OCI-LY1 (cell line): ENCODE data around the gene ETFB.

ENCODE experiments used
- H2AFZ ChIP-seq: fragments of 200-600 bp; sonication (generic), shearing (Covaris generic); 2 replicates; pipeline ENCODE4 v1.6.0; 2014; ENCODE audit warnings: antibody characterized with exemption, mild to moderate bottlenecking, low read length
- H3F3A ChIP-seq: fragments of 200-600 bp; sonication (generic), shearing (Covaris generic); 2 replicates; pipeline ENCODE4 v1.6.0; 2014; ENCODE audit warnings: mild to moderate bottlenecking, antibody characterized with exemption, low read length, moderate library complexity; ENCODE audit not compliant: insufficient read depth
- H3K27ac ChIP-seq: fragments of 200-600 bp; sonication (generic); 2 replicates; pipeline ENCODE4 v1.5.1; 2014; ENCODE audit warnings: low read length, mixed run types, mild to moderate bottlenecking, low read depth; ENCODE audit not compliant: poor library complexity, severe bottlenecking
- H3K27me3 ChIP-seq: fragments of 200-600 bp; sonication (generic); 2 replicates; pipeline ENCODE4 v1.6.0; 2014; ENCODE audit warnings: antibody characterized with exemption, mild to moderate bottlenecking, low read length, moderate library complexity; ENCODE audit not compliant: insufficient read depth
- H3K36me3 ChIP-seq: fragments of 200-600 bp; sonication (generic); 2 replicates; pipeline ENCODE4 v1.6.1; 2014; ENCODE audit warnings: mild to moderate bottlenecking, antibody characterized with exemption, low read length, moderate library complexity, mixed read lengths; ENCODE audit not compliant: insufficient read depth
- H3K4me1 ChIP-seq: fragments of 200-600 bp; sonication (generic); 2 replicates; pipeline ENCODE4 v1.5.1; 2014; ENCODE audit warnings: mild to moderate bottlenecking, low read length, moderate library complexity; ENCODE audit not compliant: insufficient read depth, severe bottlenecking
- H3K4me2 ChIP-seq: fragments of 200-600 bp; sonication (generic), shearing (Covaris generic); 2 replicates; pipeline ENCODE4 v1.6.1; 2014; ENCODE audit warnings: low read length
- H3K4me3 ChIP-seq: fragments of 200-600 bp; sonication (generic); 2 replicates; pipeline ENCODE4 v1.5.1; 2014; ENCODE audit warnings: low read length, low read depth, mild to moderate bottlenecking, mixed read lengths; ENCODE audit not compliant: poor library complexity, severe bottlenecking
- H3K79me2 ChIP-seq: fragments of 200-600 bp; shearing (Covaris generic); 2 replicates; pipeline ENCODE4 v1.6.1; 2016; ENCODE audit warnings: mixed run types, low read length, mixed read lengths; ENCODE audit not compliant: insufficient read depth
- H3K9ac ChIP-seq: fragments of 200-600 bp; sonication (generic), shearing (Covaris generic); 2 replicates; pipeline ENCODE4 v1.6.1; 2014; ENCODE audit warnings: mild to moderate bottlenecking, low read length, mixed read lengths
- H3K9me2 ChIP-seq: fragments of 200-600 bp; sonication (generic), shearing (Covaris generic); 2 replicates; pipeline ENCODE4 v1.6.1; 2014; ENCODE audit warnings: low read depth, mild to moderate bottlenecking, low read length, mixed read lengths
- H3K9me3 ChIP-seq: fragments of 200-600 bp; shearing (Covaris generic); 2 replicates; pipeline ENCODE4 v1.6.1; 2014; ENCODE audit warnings: low read length, mixed read lengths
- H4K20me1 ChIP-seq: fragments of 200-600 bp; sonication (generic), shearing (Covaris generic); 2 replicates; pipeline ENCODE4 v1.6.0; 2016; ENCODE audit warnings: mild to moderate bottlenecking, low read length; ENCODE audit not compliant: insufficient read depth
- EZH2 ChIP-seq: fragments of 200-600 bp; sonication (generic), shearing (Covaris generic); IDR thresholded peaks from 2 replicates; pipeline ENCODE4 v1.8.0; 2017; ENCODE audit warnings: borderline replicate concordance, mixed run types, mild to moderate bottlenecking, antibody characterized with exemption, low read length, moderate library complexity, mixed read lengths
- TF ChIP-seq, protein P1 (sequence below): fragments of 200-600 bp; sonication (generic), shearing (Covaris generic); IDR thresholded peaks from 2 replicates; pipeline ENCODE4 v1.5.1; 2017; ENCODE audit warnings: mild to moderate bottlenecking, antibody characterized with exemption, low read length, moderate library complexity, mixed read lengths

Gene ETFB

DNA sequence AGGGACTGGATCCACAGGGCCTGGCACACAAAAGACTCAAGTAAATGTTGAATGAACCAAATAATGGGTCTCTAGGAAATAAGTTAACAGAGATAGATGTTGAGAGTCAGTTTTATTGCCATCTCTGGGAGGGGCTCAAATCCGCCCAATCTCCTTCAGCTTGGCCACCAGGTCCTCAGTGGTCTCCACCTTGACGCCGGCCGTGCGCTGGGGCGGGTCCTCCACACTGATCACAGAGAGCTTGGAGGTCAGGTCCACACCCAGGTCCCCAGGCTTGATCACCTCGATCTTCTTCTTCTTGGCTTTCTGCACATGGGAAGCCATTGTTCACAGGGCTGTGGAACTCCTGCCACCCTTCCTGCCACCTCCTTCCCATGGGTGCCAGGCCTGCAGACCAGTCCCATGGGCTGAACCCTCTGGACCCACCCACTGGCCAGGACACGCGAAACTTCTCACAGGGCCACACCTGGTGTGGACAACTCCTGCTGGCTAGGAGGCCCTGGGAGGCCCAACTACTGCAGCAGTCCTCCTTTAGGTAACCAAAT is 21.0 kb downstream of the ETFB start:
- H3K9ac ChIP-seq: no peak overlapping the region
- H4K20me1 ChIP-seq: no peaks in the 10 kb centered on the region
- H3K4me2 ChIP-seq: no peak overlapping the region
- peaks cover 41% of the 10 kb centered on the region for H3K36me3 ChIP-seq
- no peaks in the 10 kb centered on the region for H3K4me1 ChIP-seq
- H3K9me2 ChIP-seq: no peaks in the 10 kb centered on the region
- no peak overlapping the region for H2AFZ ChIP-seq
- no peak overlapping the region for H3K4me3 ChIP-seq
- no peaks in the 10 kb centered on the region for H3K9me3 ChIP-seq
- no peaks in the 10 kb centered on the region for H3F3A ChIP-seq
- no peaks in the 10 kb centered on the region for H3K79me2 ChIP-seq
- no peak for TF ChIP-seq EZH2
- TF ChIP-seq, protein P1, sequence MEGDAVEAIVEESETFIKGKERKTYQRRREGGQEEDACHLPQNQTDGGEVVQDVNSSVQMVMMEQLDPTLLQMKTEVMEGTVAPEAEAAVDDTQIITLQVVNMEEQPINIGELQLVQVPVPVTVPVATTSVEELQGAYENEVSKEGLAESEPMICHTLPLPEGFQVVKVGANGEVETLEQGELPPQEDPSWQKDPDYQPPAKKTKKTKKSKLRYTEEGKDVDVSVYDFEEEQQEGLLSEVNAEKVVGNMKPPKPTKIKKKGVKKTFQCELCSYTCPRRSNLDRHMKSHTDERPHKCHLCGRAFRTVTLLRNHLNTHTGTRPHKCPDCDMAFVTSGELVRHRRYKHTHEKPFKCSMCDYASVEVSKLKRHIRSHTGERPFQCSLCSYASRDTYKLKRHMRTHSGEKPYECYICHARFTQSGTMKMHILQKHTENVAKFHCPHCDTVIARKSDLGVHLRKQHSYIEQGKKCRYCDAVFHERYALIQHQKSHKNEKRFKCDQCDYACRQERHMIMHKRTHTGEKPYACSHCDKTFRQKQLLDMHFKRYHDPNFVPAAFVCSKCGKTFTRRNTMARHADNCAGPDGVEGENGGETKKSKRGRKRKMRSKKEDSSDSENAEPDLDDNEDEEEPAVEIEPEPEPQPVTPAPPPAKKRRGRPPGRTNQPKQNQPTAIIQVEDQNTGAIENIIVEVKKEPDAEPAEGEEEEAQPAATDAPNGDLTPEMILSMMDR: no peak
- no peak overlapping the region for H3K27ac ChIP-seq
- H3K27me3 ChIP-seq: no peaks in the 10 kb centered on the region

DNA sequence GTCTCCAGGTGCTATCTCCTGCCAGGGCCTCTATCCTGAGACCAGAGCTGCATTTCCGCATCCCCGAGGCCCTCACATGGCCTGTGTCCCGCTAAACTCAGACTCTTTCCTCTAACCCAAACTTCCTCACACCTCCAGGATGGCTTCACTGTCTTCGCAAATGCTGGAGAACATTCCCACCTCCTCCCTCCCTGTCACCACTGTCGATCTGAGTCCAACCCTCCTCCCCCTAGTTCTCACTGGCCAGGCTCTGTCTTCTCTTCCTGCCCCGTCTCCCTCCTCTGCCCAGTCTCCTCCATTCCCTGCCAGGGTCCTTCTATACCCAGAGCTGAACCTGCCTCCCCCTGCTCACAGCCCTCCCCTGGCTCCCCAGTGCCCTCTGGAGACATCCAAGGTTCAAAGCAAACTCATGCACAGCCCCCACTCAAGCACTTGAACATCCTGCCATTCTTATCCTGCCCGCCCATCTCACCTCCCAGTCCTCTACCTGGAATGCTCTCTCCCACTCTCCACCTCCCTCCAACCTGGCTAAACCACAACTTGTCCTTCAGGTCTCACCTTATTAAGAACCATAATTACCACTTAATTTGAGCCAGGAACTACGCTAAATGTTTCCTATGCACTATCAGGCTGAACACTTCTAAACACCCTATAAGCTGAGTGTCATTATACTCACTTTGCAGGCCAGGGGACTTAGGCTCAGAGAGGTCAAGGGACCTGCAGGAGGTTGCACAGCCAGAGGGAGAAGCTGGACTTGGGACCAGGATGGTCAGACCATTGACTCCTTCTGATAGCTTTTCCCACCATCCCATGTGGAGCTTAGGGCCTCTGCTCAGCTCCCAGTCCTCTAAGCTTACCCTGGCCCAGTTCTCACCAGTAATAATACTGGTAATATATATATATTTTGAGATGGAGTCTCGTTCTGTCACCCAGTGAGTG is 23.3 kb downstream of the ETFB start:
- Histone ChIP-seq H3K27ac (no peak overlapping the region), H2AFZ (no peak overlapping the region), H3K27me3 (no peaks in the 10 kb centered on the region), H3K4me3 (no peak overlapping the region), H3K9me2 (no peaks in the 10 kb centered on the region), H3K36me3 (peaks cover 30% of the 10 kb centered on the region), H3K4me1 (peaks cover 10% of the 10 kb centered on the region), H3K9me3 (no peaks in the 10 kb centered on the region), H3F3A (no peaks in the 10 kb centered on the region), H3K9ac (no peak overlapping the region), H3K79me2 (no peaks in the 10 kb centered on the region), H4K20me1 (no peaks in the 10 kb centered on the region), H3K4me2 (no peak overlapping the region)
- TF ChIP-seq, protein P1: no peak
- TF ChIP-seq EZH2: no peak

DNA sequence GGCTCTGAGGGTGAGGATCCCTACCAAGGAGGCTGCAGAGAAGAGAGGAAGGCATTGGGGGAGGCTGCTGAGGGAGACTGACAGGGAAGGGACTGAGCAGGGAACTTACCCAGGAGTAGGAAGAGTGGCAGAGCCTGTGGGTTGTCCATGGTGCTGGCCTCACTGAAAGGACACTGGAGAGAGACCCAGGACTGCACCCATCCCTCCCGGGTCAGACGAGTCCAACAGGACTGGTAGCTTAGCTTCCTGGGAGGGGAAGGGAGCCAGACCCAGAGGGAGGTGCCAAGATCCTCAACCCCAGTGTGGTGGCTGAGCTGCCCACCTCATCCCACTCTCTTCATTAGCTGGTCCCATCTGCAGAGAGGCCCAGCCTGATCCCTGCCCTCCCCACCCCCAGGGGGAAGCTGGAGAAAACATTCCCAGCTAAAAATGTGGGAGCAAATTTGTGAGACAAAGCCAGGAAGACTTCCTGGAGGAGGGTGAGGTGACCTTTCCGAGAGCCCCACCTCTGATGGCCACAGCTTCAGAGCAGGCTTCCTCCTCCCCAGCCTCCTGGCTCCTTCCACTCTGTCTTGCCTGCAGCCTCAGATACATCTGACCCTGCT is 24.1 kb downstream of the ETFB start, which contains the start of gene VSIG10L:
TSS of gene VSIG10L (minus strand) at position 164 of the 605 bp plus-strand sequence. CDS start at position 149, 15 bp downstream.
- H3K9me3 ChIP-seq: no peaks in the 10 kb centered on the region
- no peak within 1 kb of the TSS for H2AFZ ChIP-seq
- no peaks in the 10 kb centered on the region for H3F3A ChIP-seq
- TF ChIP-seq, protein P1: no peak
- no peak for TF ChIP-seq EZH2
- no peaks in the 10 kb centered on the region for H3K27me3 ChIP-seq
- peaks cover 10% of the 10 kb centered on the region for H3K4me1 ChIP-seq
- no peaks in the 10 kb centered on the region for H3K79me2 ChIP-seq
- no peaks in the 10 kb centered on the region for H3K9me2 ChIP-seq
- no peak within 1 kb of the TSS for H3K4me2 ChIP-seq
- peaks cover 23% of the 10 kb centered on the region; the same call in 1 of the 2 replicates for H3K36me3 ChIP-seq
- no peak within 1 kb of the TSS for H3K4me3 ChIP-seq
- H3K9ac ChIP-seq: no peak within 1 kb of the TSS
- H4K20me1 ChIP-seq: no peaks in the 10 kb centered on the region
- no peak within 1 kb of the TSS for H3K27ac ChIP-seq
